ENCODE results near the gene SORD.

DNA sequence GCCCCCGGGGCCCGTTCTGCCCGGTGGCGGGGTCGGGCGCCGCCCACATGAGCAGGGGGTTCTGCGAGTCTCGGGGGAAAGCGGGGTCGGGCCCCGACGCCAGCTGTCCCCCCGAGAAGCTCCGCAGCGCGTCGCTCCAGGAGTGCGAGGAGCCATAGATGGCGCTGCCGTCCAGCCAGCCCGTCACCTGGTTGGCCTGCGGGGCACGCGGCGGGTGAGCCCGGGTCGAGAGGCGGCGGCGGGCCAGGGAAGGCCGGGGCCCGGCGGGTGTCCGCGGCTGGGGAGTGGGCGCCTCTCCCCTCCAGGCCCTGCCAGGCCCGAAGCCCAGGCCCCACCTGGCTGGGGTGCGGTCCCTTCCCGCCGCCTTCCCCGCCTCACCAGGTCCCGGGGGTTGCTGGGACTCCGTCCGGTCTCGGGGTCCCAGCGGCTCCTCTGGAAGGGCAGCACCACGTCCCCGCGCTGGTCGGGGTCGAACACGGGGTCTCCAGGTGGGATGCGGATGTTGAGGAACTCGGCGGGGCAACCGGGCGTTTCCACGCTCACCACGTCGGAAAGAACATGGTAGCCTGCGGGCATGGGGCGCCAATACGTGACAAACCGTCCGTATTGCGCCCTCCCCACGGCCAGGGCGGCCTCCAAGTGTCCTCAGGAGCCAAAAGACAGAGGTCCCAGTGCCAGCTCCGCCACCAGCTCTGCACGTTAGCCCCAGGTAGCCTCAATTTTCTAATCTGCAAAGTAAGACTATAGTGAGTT, 88.6 kb downstream of the SORD start:
- TF ChIP-seq, protein P1, sequence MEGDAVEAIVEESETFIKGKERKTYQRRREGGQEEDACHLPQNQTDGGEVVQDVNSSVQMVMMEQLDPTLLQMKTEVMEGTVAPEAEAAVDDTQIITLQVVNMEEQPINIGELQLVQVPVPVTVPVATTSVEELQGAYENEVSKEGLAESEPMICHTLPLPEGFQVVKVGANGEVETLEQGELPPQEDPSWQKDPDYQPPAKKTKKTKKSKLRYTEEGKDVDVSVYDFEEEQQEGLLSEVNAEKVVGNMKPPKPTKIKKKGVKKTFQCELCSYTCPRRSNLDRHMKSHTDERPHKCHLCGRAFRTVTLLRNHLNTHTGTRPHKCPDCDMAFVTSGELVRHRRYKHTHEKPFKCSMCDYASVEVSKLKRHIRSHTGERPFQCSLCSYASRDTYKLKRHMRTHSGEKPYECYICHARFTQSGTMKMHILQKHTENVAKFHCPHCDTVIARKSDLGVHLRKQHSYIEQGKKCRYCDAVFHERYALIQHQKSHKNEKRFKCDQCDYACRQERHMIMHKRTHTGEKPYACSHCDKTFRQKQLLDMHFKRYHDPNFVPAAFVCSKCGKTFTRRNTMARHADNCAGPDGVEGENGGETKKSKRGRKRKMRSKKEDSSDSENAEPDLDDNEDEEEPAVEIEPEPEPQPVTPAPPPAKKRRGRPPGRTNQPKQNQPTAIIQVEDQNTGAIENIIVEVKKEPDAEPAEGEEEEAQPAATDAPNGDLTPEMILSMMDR (IDR thresholded peaks at IDR 0.05; ENCODE audit: low read depth, low read length), result no peak
- TF ChIP-seq EZH2phosphoT487 (IDR thresholded peaks at IDR 0.05; ENCODE audit: low read depth), result no peak
